Stimulated activated CD4-positive, alpha-beta T cell treated with anti-CD3 and anti-CD28 coated beads, TNF-alpha, amount 100 ng/mL, for 24 hours (primary cell): ENCODE data around the gene C1orf53.

ENCODE experiments used
- DNase-seq, 3 experiments: peaks; one replicate each; pipeline ENCODE4 v3.0.0-alpha.2; 2020; ENCODE audit warnings: low read depth in 3 of 3

The C1orf53 gene

GRCh38 chr1:197955486-197956394 is 53.3 kb downstream of the C1orf53 start:
- DNase-seq, result no peak
